ENCODE measurements around the gene SDHA. TPM values are rescaled to one million over a fixed set of nuclear protein-coding genes. Genes with fewer than 3 reads are reported as not detected.
"Not testable (repeated sequence)": the region's sequence is repeated elsewhere in the genome, so short reads cannot be mapped to it uniquely, and the experiment has no call there.

SDHA gene
- total RNA-seq, 1 experiment from 2014 or later, result 109 TPM

DNA sequence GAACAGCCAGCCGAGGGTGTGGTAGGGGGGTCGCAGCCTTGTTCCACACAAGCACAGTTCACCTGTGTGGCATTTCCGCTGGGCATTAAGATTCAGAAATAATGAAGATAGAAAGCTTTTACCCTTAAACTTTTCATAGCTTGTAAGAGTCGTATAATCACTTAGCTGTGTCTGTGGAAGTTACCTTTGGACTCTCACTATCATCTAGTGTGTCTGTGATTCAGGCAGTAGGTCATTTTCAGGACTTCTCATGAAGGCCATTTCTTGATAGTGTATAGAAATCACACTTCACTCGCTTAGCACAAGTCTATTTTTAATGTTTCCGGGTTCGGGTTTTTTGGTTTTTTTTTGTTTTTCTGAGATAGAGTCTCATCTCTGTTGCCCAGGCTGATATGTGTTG is 37.0 kb downstream of the SDHA start:
- DNase-seq (ENCODE audit: low read depth), result not testable (repeated sequence)

DNA sequence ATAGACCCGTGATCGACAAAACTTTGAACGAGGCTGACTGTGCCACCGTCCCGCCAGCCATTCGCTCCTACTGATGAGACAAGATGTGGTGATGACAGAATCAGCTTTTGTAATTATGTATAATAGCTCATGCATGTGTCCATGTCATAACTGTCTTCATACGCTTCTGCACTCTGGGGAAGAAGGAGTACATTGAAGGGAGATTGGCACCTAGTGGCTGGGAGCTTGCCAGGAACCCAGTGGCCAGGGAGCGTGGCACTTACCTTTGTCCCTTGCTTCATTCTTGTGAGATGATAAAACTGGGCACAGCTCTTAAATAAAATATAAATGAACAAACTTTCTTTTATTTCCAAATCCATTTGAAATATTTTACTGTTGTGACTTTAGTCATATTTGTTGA is 38.2 kb downstream of the SDHA start:
- not testable (repeated sequence) for DNase-seq (ENCODE audit: low read depth)

GRCh38 chr5:257148-257547 is 39.0 kb downstream of the SDHA start:
- no peak for DNase-seq (ENCODE audit: low read depth)

GRCh38 chr5:263275-263974 is 45.3 kb downstream of the SDHA start:
- DNase-seq (ENCODE audit: low read depth), result peak; percentile 99

DNA sequence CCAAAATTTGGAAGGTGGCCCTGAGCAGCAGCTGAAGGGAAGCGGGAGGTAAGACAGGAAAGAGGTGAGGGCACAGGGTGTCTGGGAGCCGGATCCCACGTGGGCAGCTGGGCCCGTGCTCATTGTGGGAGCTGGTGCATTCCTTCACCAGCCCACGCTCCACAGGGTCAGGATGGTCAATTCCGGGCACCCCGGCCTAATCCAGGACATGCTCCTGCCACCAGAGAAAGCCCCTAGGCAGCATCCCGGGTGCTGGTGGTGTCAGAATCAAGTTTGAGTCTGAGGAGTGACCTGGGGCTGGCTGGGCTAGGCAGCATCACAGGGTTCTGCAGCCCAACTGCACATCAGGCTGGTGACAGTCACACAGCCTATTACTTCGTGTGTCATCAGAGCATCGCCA is 46.2 kb downstream of the SDHA start:
- DNase-seq (ENCODE audit: low read depth), result no peak

DNA sequence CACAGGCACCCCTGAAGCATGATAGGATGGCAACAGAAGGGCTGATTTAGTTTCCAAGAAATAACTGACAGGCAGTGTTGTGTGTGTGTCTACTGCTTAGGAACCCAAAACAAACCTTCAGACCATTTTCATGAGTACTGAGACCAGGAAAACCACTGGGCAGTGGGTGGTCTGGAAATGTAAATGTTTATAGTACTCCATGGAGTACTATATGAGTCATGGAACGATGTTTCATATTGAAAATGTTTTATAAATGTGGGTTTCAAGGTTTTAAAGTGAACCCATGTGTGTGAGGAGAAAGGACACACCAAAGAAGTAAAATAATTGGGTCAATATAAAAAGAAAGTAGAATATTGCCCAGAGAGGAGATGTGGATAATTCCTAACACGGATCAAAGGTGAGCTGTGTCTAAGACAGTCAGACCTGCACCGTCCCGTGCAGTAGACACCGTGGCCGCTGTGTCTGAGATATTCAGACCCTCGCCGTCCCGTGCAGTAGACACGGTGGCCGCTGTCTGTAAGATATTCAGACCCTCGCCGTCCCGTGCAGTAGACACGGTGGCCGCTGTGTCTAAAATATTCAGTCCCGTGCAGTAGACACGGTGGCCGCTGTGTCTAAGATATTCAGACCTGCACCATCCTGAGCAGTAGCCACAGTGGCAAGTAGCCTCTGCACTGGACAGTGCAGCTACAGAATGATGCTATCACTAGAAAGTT is 48.3 kb downstream of the SDHA start:
- DNase-seq (ENCODE audit: low read depth), result peak; percentile 43

- DNase-seq (ENCODE audit: low read depth), result no peak
Observed at GRCh38 chr5:267716-268115, 49.6 kb downstream of the SDHA start.

DNA sequence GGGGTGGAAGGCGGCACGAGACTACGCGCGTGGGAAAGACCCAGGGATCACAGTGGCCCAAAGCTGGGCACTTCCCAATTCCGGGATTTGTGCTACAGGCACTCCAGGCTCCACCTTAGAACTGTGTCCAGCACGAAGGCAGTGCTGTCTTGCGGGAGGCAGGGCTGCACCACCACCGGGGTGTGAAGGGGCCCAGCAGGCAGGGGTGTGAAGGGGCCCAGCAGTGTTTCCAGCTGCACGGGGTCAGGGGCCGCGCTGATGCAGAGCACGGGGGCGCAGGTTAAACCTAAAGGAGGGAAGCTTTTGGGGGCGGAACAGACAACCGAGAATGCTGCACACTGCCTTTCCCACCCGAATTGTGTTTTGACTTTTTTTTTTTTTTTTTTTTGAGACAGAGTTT is 52.2 kb downstream of the SDHA start:
- DNase-seq (ENCODE audit: low read depth), result no peak

GRCh38 chr5:271828-272167 is 53.7 kb downstream of the SDHA start:
- not testable (repeated sequence) for DNase-seq (ENCODE audit: low read depth)

DNA sequence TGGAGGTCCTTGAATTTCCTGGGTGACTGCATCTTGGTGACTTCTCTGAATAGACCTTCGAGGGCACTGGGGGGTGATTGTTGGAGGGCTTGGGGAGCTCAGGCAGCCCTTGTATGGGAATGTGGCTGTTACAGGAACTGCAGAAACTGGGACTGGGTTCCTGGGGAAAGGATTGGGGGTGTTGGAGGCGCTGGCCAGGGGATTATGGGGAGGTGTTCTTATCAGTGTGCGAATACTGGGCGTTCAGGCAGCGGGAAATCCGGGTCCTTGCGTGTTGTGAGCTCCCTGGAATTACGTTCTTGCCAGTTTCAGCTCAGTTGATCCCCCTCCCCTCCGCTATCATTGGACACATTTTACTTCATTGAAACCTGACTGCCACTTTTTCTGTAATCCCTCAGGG is 55.0 kb downstream of the SDHA start:
- not testable (repeated sequence) for DNase-seq (ENCODE audit: low read depth)

DNA sequence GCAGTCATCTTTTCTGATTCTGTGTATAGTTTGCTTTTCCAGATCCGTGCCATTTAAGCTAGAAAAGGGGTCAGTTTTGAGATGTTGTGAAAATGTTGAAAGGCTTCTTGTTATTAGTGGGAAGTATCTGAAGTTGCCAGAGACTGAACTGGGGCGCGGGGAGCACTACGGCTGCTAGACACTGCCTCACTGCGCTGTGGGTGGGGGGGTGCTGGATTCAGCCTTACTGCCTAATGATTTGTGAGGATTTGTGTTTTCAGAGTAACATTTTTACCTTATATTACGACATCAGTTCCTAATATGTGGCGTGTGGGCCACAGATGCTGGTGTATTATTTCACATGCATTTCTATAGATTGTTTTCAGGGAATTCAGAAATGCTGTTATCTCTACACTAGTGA is 55.4 kb downstream of the SDHA start:
- not testable (repeated sequence) for DNase-seq (ENCODE audit: low read depth)

DNA sequence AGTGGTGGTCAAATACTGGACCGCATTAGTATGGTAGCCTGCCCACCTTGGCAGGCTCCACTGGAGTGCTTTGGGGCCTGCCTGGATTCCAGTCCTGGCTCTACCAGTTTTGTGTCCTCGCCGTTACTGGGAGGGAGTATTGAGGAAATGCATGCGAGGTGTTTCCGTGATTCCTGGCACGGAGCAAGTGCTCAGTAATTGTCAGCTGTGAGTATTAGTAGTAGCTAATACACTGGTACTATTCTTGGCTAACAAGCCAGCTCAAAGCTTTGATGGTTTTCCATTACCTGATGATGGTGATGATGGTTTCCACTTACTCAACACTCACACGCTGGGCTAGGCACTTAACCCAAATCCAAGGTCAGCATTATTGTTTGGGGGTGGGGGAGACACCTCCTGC is 56.2 kb downstream of the SDHA start:
- not testable (repeated sequence) for DNase-seq (ENCODE audit: low read depth)

GRCh38 chr5:278646-279045 is 60.5 kb downstream of the SDHA start:
- no peak for DNase-seq (ENCODE audit: low read depth)

DNA sequence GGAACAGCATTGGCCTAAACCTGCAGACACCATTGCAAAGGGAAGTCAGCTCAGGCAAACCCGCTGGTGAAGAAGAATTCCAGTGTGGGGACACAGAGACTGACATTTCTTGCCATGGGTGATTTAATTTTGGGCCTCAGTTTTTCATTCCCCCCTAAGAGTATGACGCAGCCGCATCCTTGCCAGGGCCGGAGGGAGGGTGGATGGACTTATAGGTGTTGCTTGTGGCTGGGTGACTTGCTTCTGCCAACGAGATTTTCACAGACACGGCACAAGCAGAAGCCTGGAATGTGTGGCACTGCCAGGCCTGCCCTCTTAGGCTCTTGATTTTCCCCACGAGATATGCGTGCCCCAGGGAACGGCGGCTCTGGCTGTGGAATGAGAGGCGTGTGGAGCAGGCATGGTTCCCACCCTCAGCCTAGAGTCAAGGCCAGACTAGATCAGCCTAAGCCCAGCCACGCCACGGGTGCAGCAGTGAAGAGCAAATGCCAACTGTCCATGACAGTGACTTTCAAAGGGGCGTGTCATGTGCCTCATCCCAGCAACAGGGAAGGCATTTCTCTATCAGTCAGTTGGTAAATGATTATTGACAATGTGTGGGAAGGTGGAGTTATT is 61.0 kb downstream of the SDHA start:
- not testable (repeated sequence) for DNase-seq (ENCODE audit: low read depth)

- DNase-seq (ENCODE audit: low read depth), result no peak
Observed at GRCh38 chr5:285991-286557, 68.0 kb downstream of the SDHA start.

GRCh38 chr5:290200-290599 is 72.1 kb downstream of the SDHA start:
- not testable (repeated sequence) for DNase-seq (ENCODE audit: low read depth)

GRCh38 chr5:291345-291744 is 73.2 kb downstream of the SDHA start:
- DNase-seq (ENCODE audit: low read depth), result not testable (repeated sequence)

DNA sequence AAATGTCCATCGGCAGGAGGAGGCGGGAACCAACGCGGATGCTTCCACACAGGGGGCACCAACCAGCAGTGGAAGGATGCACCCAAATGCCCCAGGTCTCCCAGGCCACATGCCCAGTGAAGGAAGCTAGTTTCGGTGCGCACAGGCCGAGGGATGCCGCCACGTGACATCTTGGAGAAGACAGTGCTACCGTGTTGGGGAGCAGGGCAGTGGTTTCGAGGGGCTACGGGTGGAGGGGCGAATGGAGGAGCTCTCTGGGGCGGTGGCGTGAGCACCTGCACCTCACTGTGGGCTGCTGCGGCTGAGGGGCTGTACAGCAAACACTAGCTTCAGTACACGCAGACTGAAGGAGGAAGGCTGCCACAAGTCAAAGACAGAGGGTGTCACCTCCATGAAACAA is 76.7 kb downstream of the SDHA start:
- not testable (repeated sequence) for DNase-seq (ENCODE audit: low read depth)

GRCh38 chr5:296207-296606 is 78.1 kb downstream of the SDHA start:
- DNase-seq (ENCODE audit: low read depth), result not testable (repeated sequence)

DNA sequence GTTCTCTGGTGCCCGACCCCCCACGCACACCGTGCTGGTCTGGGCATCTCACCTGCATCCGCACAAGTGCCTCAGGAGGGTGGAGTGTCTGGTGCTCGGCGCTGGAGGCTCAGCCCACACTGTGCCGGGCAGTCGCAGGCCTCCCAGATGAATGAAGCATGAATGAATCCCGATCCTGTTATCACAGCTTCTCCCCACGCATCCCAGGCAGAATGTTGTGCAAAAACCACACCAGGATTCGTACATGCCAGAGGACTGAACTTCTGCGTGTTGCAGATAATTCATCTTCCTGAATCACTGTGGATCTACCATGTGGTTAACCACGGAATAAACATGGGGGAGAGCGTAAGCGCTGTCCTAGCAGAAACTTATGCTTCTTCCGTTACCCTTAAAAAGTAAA is 78.8 kb downstream of the SDHA start:
- peak; percentile 82 for DNase-seq (ENCODE audit: low read depth)

DNA sequence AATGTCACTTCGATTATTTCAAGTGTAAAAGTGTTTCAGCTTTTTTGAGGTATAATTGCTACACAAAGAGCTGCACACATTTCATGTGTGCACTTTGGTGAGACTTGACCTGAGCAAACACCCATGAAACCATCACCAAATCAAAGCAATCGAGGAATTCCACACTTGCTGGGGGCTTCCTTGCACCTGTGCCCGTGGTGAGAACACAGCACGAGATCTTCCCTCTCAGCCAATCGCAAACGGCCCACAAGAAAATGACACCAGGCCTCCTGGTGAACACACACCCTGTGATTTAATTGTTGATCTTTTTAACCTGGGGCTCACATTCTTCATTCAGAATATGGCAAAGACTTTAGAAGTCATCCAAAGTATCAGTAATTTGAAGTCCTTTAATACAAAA is 79.3 kb downstream of the SDHA start:
- not testable (repeated sequence) for DNase-seq (ENCODE audit: low read depth)

- not testable (repeated sequence) for DNase-seq (ENCODE audit: low read depth)
Observed at GRCh38 chr5:297991-298736, 80.0 kb downstream of the SDHA start.
